Islet precursor cell (in vitro differentiated cells): ENCODE measurements around the gene PTP4A2.
"Not testable (repeated sequence)": the region's sequence is repeated elsewhere in the genome, so short reads cannot be mapped to it uniquely, and the experiment has no call there.

ENCODE experiments used
- DNase-seq: peaks from one replicate; pipeline ENCODE4 v3.0.0-alpha.2; 2018

Gene PTP4A2

GRCh38 chr1:31923901-31924535 lies 14.2 kb downstream of the PTP4A2 start:
- no peak for DNase-seq

- no peak for DNase-seq
Observed at GRCh38 chr1:31920956-31921355, 17.2 kb downstream of the PTP4A2 start.

- no peak for DNase-seq
Observed at GRCh38 chr1:31919591-31919990, 18.6 kb downstream of the PTP4A2 start.

GRCh38 chr1:31915438-31915837 lies 22.7 kb downstream of the PTP4A2 start:
- no peak for DNase-seq

GRCh38 chr1:31913968-31914367 lies 24.2 kb downstream of the PTP4A2 start:
- DNase-seq, result no peak

GRCh38 chr1:31912839-31913239 lies 25.3 kb downstream of the PTP4A2 start:
- DNase-seq, result no peak

GRCh38 chr1:31911994-31912780 lies 26.0 kb downstream of the PTP4A2 start:
- DNase-seq, result no peak

- no peak for DNase-seq
Observed at GRCh38 chr1:31910933-31911332, 27.2 kb downstream of the PTP4A2 start.

GRCh38 chr1:31909691-31910090 lies 28.5 kb downstream of the PTP4A2 start:
- no peak for DNase-seq

- DNase-seq, result no peak
Observed at GRCh38 chr1:31906557-31906956, 31.6 kb downstream of the PTP4A2 start.

GRCh38 chr1:31905681-31906080 lies 32.5 kb downstream of the PTP4A2 start:
- DNase-seq, result no peak

- no peak for DNase-seq
Observed at GRCh38 chr1:31905093-31905509, 33.1 kb downstream of the PTP4A2 start.

GRCh38 chr1:31904339-31905092 lies 33.7 kb downstream of the PTP4A2 start:
- no peak for DNase-seq

GRCh38 chr1:31902510-31902860 lies 35.7 kb downstream of the PTP4A2 start:
- no peak for DNase-seq

GRCh38 chr1:31901838-31902509 lies 36.2 kb downstream of the PTP4A2 start:
- no peak for DNase-seq

GRCh38 chr1:31900790-31901189 lies 37.4 kb downstream of the PTP4A2 start:
- no peak for DNase-seq

- no peak for DNase-seq
Observed at GRCh38 chr1:31897526-31898100, 40.6 kb downstream of the PTP4A2 start.

GRCh38 chr1:31895474-31896198 lies 42.5 kb downstream of the PTP4A2 start:
- DNase-seq, result not testable (repeated sequence)

- peak; percentile 64 for DNase-seq
Observed at GRCh38 chr1:31891280-31891679, 46.9 kb downstream of the PTP4A2 start.

GRCh38 chr1:31888291-31888690 lies 49.9 kb downstream of the PTP4A2 start:
- no peak for DNase-seq

- DNase-seq, result no peak
Observed at GRCh38 chr1:31886866-31887265, 51.3 kb downstream of the PTP4A2 start.

GRCh38 chr1:31885851-31886250 lies 52.3 kb downstream of the PTP4A2 start:
- DNase-seq, result no peak
